H1 (cell line): Measurements from ENCODE around the gene TNNI2. TPM values are rescaled to one million over a fixed set of nuclear protein-coding genes. Genes with fewer than 3 reads are reported as not detected.

Source experiments
- CTCF ChIA-PET: fragments of 300-600 bp; sonication (Branson Sonifier 250); formaldehyde crosslinking; loops from one replicate; lab custom pipeline; 2021; ENCODE audit not compliant: partially characterized antibody; lab: Charles Lee
- POLR2A ChIA-PET: fragments of 300-600 bp; sonication (Branson Sonifier 250); formaldehyde crosslinking; loops from one replicate; lab custom pipeline; 2021; ENCODE audit warnings: inconsistent platforms; ENCODE audit not compliant: partially characterized antibody; lab: Charles Lee
- DNase-seq, 2 experiments: peaks; one replicate each; pipeline versions ENCODE4 v3.0.0 to v3.0.0-alpha.2; 2010 to 2022; ENCODE audit warnings: low spot score in 2 of 2, low read depth in 1 of 2, mixed read lengths in 1 of 2
- FAIRE-seq: peaks from 2 replicates; lab custom pipeline; 2011; peaks lifted over from hg19 to GRCh38; lab: Jason Lieb, UNC
- H2AFZ ChIP-seq: 2 replicates; pipeline ENCODE4 v1.8.1; 2012; ENCODE audit warnings: low read length, inconsistent platforms
- H2AK5ac ChIP-seq: 2 replicates; pipeline ENCODE4 v1.6.1; 2013; ENCODE audit warnings: low read depth, low read length
- H2BK120ac ChIP-seq: replicated peaks from 2 replicates; pipeline ENCODE3; 2013; ENCODE audit warnings: low read depth, low read length, inconsistent platforms
- H2BK12ac ChIP-seq: 2 replicates; pipeline ENCODE4 v1.6.1; 2013; ENCODE audit warnings: low read depth, low read length
- H2BK15ac ChIP-seq: 2 replicates; pipeline ENCODE4 v1.6.1; 2013; ENCODE audit warnings: low read length
- H2BK20ac ChIP-seq: 2 replicates; pipeline ENCODE4 v1.6.1; 2013; ENCODE audit warnings: low read length
- H2BK5ac ChIP-seq: 2 replicates; pipeline ENCODE4 v1.6.1; 2013; ENCODE audit warnings: low read depth, low read length
- H3K14ac ChIP-seq: 2 replicates; pipeline ENCODE4 v1.6.1; 2013; ENCODE audit warnings: inconsistent platforms; ENCODE audit not compliant: insufficient read length
- H3K18ac ChIP-seq: 2 replicates; pipeline ENCODE4 v1.6.1; 2013; ENCODE audit warnings: low read length; ENCODE audit errors: extremely low read depth
- H3K23ac ChIP-seq: 2 replicates; pipeline ENCODE4 v1.6.1; 2013; ENCODE audit warnings: inconsistent platforms; ENCODE audit not compliant: insufficient read length
- H3K23me2 ChIP-seq: 2 replicates; pipeline ENCODE4 v1.6.1; 2013; ENCODE audit warnings: low read depth, low read length
- H3K27ac ChIP-seq: 2 replicates; pipeline ENCODE4 v1.6.1; 2011; ENCODE audit warnings: low read depth, low read length, inconsistent platforms
- H3K27me3 ChIP-seq, 4 experiments: replicated peaks in 1 of 4; 1 replicate in 1 of 4; 2 replicates in 3 of 4; pipeline versions ENCODE4 v1.6.1 to v1.8.1; 2011 to 2013; ENCODE audit warnings: low read length in 3 of 4, mild to moderate bottlenecking in 3 of 4, inconsistent platforms in 2 of 4, mixed read lengths in 2 of 4, moderate library complexity in 1 of 4; ENCODE audit not compliant: control insufficient read depth in 3 of 4, insufficient read depth in 3 of 4; ENCODE audit errors: extremely low read depth in 1 of 4
- H3K36me3 ChIP-seq, 4 experiments: 2 replicates each; pipeline versions ENCODE4 v1.6.1 to v1.8.1; 2011 to 2013; ENCODE audit warnings: mild to moderate bottlenecking in 4 of 4, low read length in 3 of 4, moderate library complexity in 2 of 4, control low read depth in 1 of 4, inconsistent platforms in 1 of 4; ENCODE audit not compliant: insufficient read depth in 4 of 4, control insufficient read depth in 2 of 4
- H3K4ac ChIP-seq: replicated peaks from 2 replicates; pipeline ENCODE3; 2013; ENCODE audit warnings: low read length, low read depth, mixed read lengths, inconsistent platforms; ENCODE audit not compliant: insufficient read length
- H3K4me1 ChIP-seq, 4 experiments: replicated peaks in 1 of 4; 1 replicate in 1 of 4; 2 replicates in 3 of 4; pipeline versions ENCODE4 v1.6.1 to v1.8.1; 2011 to 2013; ENCODE audit warnings: low read length in 3 of 4, inconsistent platforms in 2 of 4, mixed read lengths in 1 of 4; ENCODE audit not compliant: insufficient read depth in 4 of 4, control insufficient read depth in 3 of 4
- H3K4me2 ChIP-seq, 2 experiments: 2 replicates each; pipeline versions ENCODE4 v1.6.1 to v1.8.1; 2011 to 2013; ENCODE audit warnings: low read depth in 2 of 2, low read length in 2 of 2, control low read depth in 1 of 2, inconsistent platforms in 1 of 2, mild to moderate bottlenecking in 1 of 2; ENCODE audit not compliant: insufficient read depth in 1 of 2
- H3K4me3 ChIP-seq, 4 experiments: fragments of 200-600, 300-600 bp in 1 of 4; sonication (generic), shearing (Covaris generic), sonication (Bioruptor Twin) in 1 of 4; 2 replicates each; pipeline versions ENCODE4 v1.5.1 to v1.8.1; 2011 to 2016; ENCODE audit warnings: low read length in 4 of 4, low read depth in 3 of 4, control low read depth in 2 of 4, inconsistent platforms in 2 of 4, mild to moderate bottlenecking in 2 of 4, mixed read lengths in 1 of 4, moderate library complexity in 1 of 4; ENCODE audit not compliant: insufficient read depth in 2 of 4; ENCODE audit errors: extremely low read depth in 1 of 4
- H3K56ac ChIP-seq: replicated peaks from 2 replicates; pipeline ENCODE3; 2013; ENCODE audit warnings: low read depth, mild to moderate bottlenecking, mixed read lengths, low read length, inconsistent platforms; ENCODE audit not compliant: insufficient read length
- H3K79me1 ChIP-seq: 2 replicates; pipeline ENCODE4 v1.6.1; 2013; ENCODE audit warnings: low read depth, low read length, control low read depth
- H3K79me2 ChIP-seq, 2 experiments: 2 replicates each; pipeline versions ENCODE4 v1.6.1 to v1.8.1; 2012 to 2013; ENCODE audit warnings: low read length in 2 of 2, mild to moderate bottlenecking in 2 of 2, inconsistent platforms in 1 of 2; ENCODE audit not compliant: insufficient read depth in 2 of 2, control insufficient read depth in 1 of 2
- H3K9ac ChIP-seq, 4 experiments: replicated peaks in 1 of 4; 1 replicate in 1 of 4; 2 replicates in 3 of 4; pipeline versions ENCODE4 v1.6.1 to v1.8.1; 2011 to 2013; ENCODE audit warnings: low read depth in 3 of 4, low read length in 3 of 4, control low read depth in 2 of 4, mild to moderate bottlenecking in 2 of 4, moderate library complexity in 2 of 4, inconsistent platforms in 1 of 4; ENCODE audit errors: extremely low read depth in 1 of 4
- H3K9me3 ChIP-seq, 2 experiments: 2 replicates each; pipeline versions ENCODE4 v1.6.1 to v1.8.1; 2012 to 2013; ENCODE audit warnings: mild to moderate bottlenecking in 2 of 2, moderate library complexity in 2 of 2, control low read depth in 1 of 2, inconsistent platforms in 1 of 2, low read depth in 1 of 2, low read length in 1 of 2, mixed read lengths in 1 of 2; ENCODE audit not compliant: insufficient read depth in 2 of 2
- H4K20me1 ChIP-seq, 2 experiments: replicated peaks in 1 of 2; 2 replicates each; pipeline versions ENCODE3 to v1.8.1; 2011 to 2013; ENCODE audit warnings: inconsistent platforms in 2 of 2, low read length in 2 of 2, mild to moderate bottlenecking in 1 of 2; ENCODE audit not compliant: insufficient read depth in 2 of 2, control insufficient read depth in 1 of 2
- H4K5ac ChIP-seq: 2 replicates; pipeline ENCODE4 v1.6.1; 2013; ENCODE audit warnings: low read length, low read depth, mixed read lengths, inconsistent platforms; ENCODE audit not compliant: insufficient read length
- H4K8ac ChIP-seq: 2 replicates; pipeline ENCODE4 v1.8.0; 2013; ENCODE audit warnings: mild to moderate bottlenecking, moderate library complexity, low read length, inconsistent platforms; ENCODE audit not compliant: insufficient read depth; ENCODE audit errors: extremely low read depth
- H4K91ac ChIP-seq: replicated peaks from 2 replicates; pipeline ENCODE3; 2013; ENCODE audit warnings: low read length, mixed read lengths, inconsistent platforms; ENCODE audit not compliant: insufficient read length
- ASH2L ChIP-seq: fragments of 200-600, 300-600 bp; sonication (generic); IDR thresholded peaks from one replicate; pipeline ENCODE4 v1.7.1; 2017; ENCODE audit warnings: low read length
- ATF3 ChIP-seq: IDR thresholded peaks from 2 replicates; pipeline ENCODE4 v1.6.1; 2011; ENCODE audit warnings: low read depth, mild to moderate bottlenecking, low read length; ENCODE audit not compliant: insufficient read depth
- CBX8 ChIP-seq: fragments of 300-800, 300-1000 bp; sonication (generic); IDR thresholded peaks from 2 replicates; pipeline ENCODE4 v1.7.1; 2016; ENCODE audit warnings: low read depth, low read length, borderline replicate concordance
- CTBP2 ChIP-seq: IDR thresholded peaks from 2 replicates; pipeline ENCODE4 v1.7.0; 2011; ENCODE audit warnings: borderline replicate concordance, mild to moderate bottlenecking, moderate library complexity, mixed read lengths, low read length; ENCODE audit not compliant: insufficient read depth, insufficient read length
- E2F6 ChIP-seq: IDR thresholded peaks from 2 replicates; pipeline ENCODE4 v1.6.1; 2012; ENCODE audit warnings: inconsistent platforms
- EZH2 ChIP-seq: fragments of 200-600 bp; sonication (generic); IDR thresholded peaks from 2 replicates; pipeline ENCODE4 v1.7.1; 2012; ENCODE audit warnings: low read depth, mild to moderate bottlenecking, moderate library complexity, low read length, inconsistent platforms; ENCODE audit not compliant: severe bottlenecking
- GABPA ChIP-seq: IDR thresholded peaks from 2 replicates; pipeline ENCODE4 v1.6.1; 2011; ENCODE audit warnings: mild to moderate bottlenecking, low read length, moderate library complexity, borderline replicate concordance; ENCODE audit not compliant: insufficient read depth
- NANOG ChIP-seq: IDR thresholded peaks from 2 replicates; pipeline ENCODE4 v1.6.1; 2011; ENCODE audit warnings: low read length, low read depth, mild to moderate bottlenecking, inconsistent platforms; ENCODE audit not compliant: insufficient read depth, poor library complexity, severe bottlenecking
- POLR2A ChIP-seq, 2 experiments: IDR thresholded peaks; 1 replicate in 1 of 2; 2 replicates in 1 of 2; pipeline ENCODE4 v1.6.1; 2011; ENCODE audit warnings: low read depth in 2 of 2, low read length in 2 of 2, mild to moderate bottlenecking in 2 of 2; ENCODE audit errors: control extremely low read depth in 1 of 2
- SIX5 ChIP-seq: IDR thresholded peaks from 2 replicates; pipeline ENCODE4 v1.6.1; 2011; ENCODE audit warnings: mild to moderate bottlenecking, low read depth, low read length
- TAF1 ChIP-seq: IDR thresholded peaks from 2 replicates; pipeline ENCODE4 v1.6.1; 2011; ENCODE audit warnings: mild to moderate bottlenecking, low read depth, low read length
- WGBS, 2 experiments: shearing (Covaris generic) in 1 of 2; methylation state at CpG; one replicate each; pipeline versions ENCODE4 v1.1.6 to v1.1.7; 2013 to 2015; ENCODE audit warnings: low lambda C conversion rate in 2 of 2, mixed read lengths in 2 of 2, inconsistent platforms in 1 of 2, low coverage in 1 of 2, missing lambda C conversion rate in 1 of 2; ENCODE audit not compliant: insufficient replicate concordance in 2 of 2, insufficient coverage in 1 of 2, insufficient read length in 1 of 2; ENCODE audit errors: extremely low coverage in 1 of 2, missing lambda C conversion rate in 1 of 2; 5-methylcytosine and 5-hydroxymethylcytosine counted together
- polyA plus RNA-seq, 7 experiments: library from polyadenylated mRNA; depleted of rRNA in 3 of 7; stranded (reverse) in 5 of 7; unstranded in 2 of 7; fragments of >200 nt in 5 of 7; fragments of 200-250 nt in 2 of 7; gene quantifications; 1 replicate in 5 of 7; 2 replicates in 1 of 7; 4 replicates in 1 of 7; pipeline versions ENCODE4 v1.2.1 to v1.2.3, GENCODE V29; 2011 to 2013; ENCODE audit warnings: missing spikeins in 2 of 7, mixed read lengths in 2 of 7
- total RNA-seq: library from RNA; stranded (reverse); fragmentation: NEBNext Ultra II Directional; extraction: Animal tissue kit (Norgen Biotek cat#: 25700); gene quantifications from 2 replicates; pipeline ENCODE4 v1.2.1, GENCODE V29; 2021

Gene TNNI2
- total and polyA plus RNA-seq, 2 of the 8 experiments (the other 6 are each of a cell fraction or from before 2014, with no cell fraction given), result not detected

- no peak overlapping the region for H2AFZ ChIP-seq
- H4K5ac ChIP-seq, result no peak overlapping the region
- H2BK120ac ChIP-seq, result no peak overlapping the region
- no peaks in the 10 kb centered on the region for H3K79me1 ChIP-seq
- H3K18ac ChIP-seq, result no peak overlapping the region
- H3K23me2 ChIP-seq, result no peaks in the 10 kb centered on the region
- H4K20me1 ChIP-seq, result no peaks in the 10 kb centered on the region
- DNase-seq (no peak), FAIRE-seq (no peak)
- H3K4me1 ChIP-seq, result peaks cover 0 to 2% (median 0%) of the 10 kb centered on the region in 4 experiments; a peak in 4 of 7 replicates
- no peak overlapping the region for H2BK5ac ChIP-seq
- no peak overlapping the region for H3K27ac ChIP-seq
- WGBS, 2 experiments, result 91% methylated on average over 27 of the region's 27 CpGs; no CpG with 5 or more reads in 1 of the 2 experiments
- no peaks in the 10 kb centered on the region for H3K36me3 ChIP-seq
- no peak overlapping the region for H3K23ac ChIP-seq
- no peak overlapping the region for H2AK5ac ChIP-seq
- no peaks in the 10 kb centered on the region for H3K79me2 ChIP-seq
- peaks cover 0 to 6% (median 1%) of the 10 kb centered on the region in 4 experiments; a peak in 1 of 7 replicates for H3K27me3 ChIP-seq
- H3K9ac ChIP-seq, result no peak overlapping the region
- H2BK12ac ChIP-seq, result no peak overlapping the region
- H3K56ac ChIP-seq, result no peak overlapping the region
- H2BK15ac ChIP-seq, result no peak overlapping the region
- peak overlapping the region; percentile 42; the same call in 1 of the 2 replicates for H4K8ac ChIP-seq
- no peak overlapping the region for H2BK20ac ChIP-seq
- H3K4ac ChIP-seq, result no peak overlapping the region
- CTCF ChIA-PET, result interaction anchor here (0.6 to 15.8 kb wide), 17 partner anchors 9 to 337 kb away, joined by 3 to 439 read pairs (median 3); partner anchors contain the start of gene TNNI2
- H3K4me2 ChIP-seq, result no peak overlapping the region
- POLR2A ChIA-PET, result no interaction called here
- no peak overlapping the region for H3K14ac ChIP-seq
- no peak overlapping the region for H4K91ac ChIP-seq
- H3K9me3 ChIP-seq, result no peaks in the 10 kb centered on the region
- no peak overlapping the region for H3K4me3 ChIP-seq
- TF ChIP-seq TAF1 (no peak), SIX5 (no peak), ASH2L (no peak), EZH2 (no peak), NANOG (no peak), POLR2A (IDR thresholded peaks at IDR 0.05; ENCODE audit: control extremely low read depth in 1 of 2, low read depth in 2 of 2, low read length in 2 of 2) (no peak), CBX8 (no peak), E2F6 (no peak), ATF3 (no peak), GABPA (no peak), CTBP2 (no peak)
Measured at GRCh38 chr11:1827095-1827813, 11.5 kb upstream of the TNNI2 start.
